ENCODE results near the gene AP1S2. TPM values are rescaled to one million over a fixed set of nuclear protein-coding genes. Genes with fewer than 3 reads are reported as not detected.

The AP1S2 gene
- total and polyA plus RNA-seq, 2 donors from 2014 or later: 13.7 to 28.7 TPM

GRCh38 chrX:15814771-15815365 is 39.7 kb downstream of the AP1S2 start:
- Histone ChIP-seq H3K4me3 (ENCODE audit: low read length in 3 of 3) (no peak overlapping the region), H3K9ac (ENCODE audit: low read length in 3 of 3) (no peak overlapping the region), H3K27me3 (ENCODE audit: control insufficient read depth, insufficient read depth, low read length) (no peaks in the 10 kb centered on the region), H3K4me1 (ENCODE audit: control insufficient read depth in 2 of 3, insufficient read depth in 2 of 3, low read depth in 1 of 3, low read length in 3 of 3) (no peaks in the 10 kb centered on the region), H3K9me3 (ENCODE audit: control insufficient read depth in 2 of 3, insufficient read depth in 1 of 3, low read length in 3 of 3) (no peaks in the 10 kb centered on the region), H3K27ac (ENCODE audit: low read depth in 2 of 2, low read length in 2 of 2) (no peak overlapping the region), H3K36me3 (ENCODE audit: control insufficient read depth in 2 of 3, insufficient read depth in 3 of 3, low read length in 3 of 3) (peaks cover 0 to 6% (median 3%) of the 10 kb centered on the region in 3 donors)
- DNase-seq: no peak
- intact Hi-C loops (cut with DNase I): no loop called here
- TF ChIP-seq CTCF (IDR thresholded peaks at IDR 0.05; ENCODE audit: borderline replicate concordance, extremely low read depth, insufficient read depth): no peak
- no peak for FAIRE-seq

- H3K4me1 ChIP-seq (ENCODE audit: control insufficient read depth in 2 of 3, insufficient read depth in 2 of 3, low read depth in 1 of 3, low read length in 3 of 3): no peaks in the 10 kb centered on the region
- DNase-seq (no peak), FAIRE-seq (no peak)
- H3K27me3 ChIP-seq (ENCODE audit: control insufficient read depth, insufficient read depth, low read length): no peaks in the 10 kb centered on the region
- no peak for TF ChIP-seq CTCF (IDR thresholded peaks at IDR 0.05; ENCODE audit: borderline replicate concordance, extremely low read depth, insufficient read depth)
- H3K27ac ChIP-seq (ENCODE audit: low read depth in 2 of 2, low read length in 2 of 2): no peak overlapping the region
- intact Hi-C loops (cut with DNase I): no loop called here
- H3K9me3 ChIP-seq (ENCODE audit: control insufficient read depth in 2 of 3, insufficient read depth in 1 of 3, low read length in 3 of 3): no peaks in the 10 kb centered on the region
- no peak overlapping the region for H3K9ac ChIP-seq (ENCODE audit: low read length in 3 of 3)
- no peak overlapping the region for H3K4me3 ChIP-seq (ENCODE audit: low read length in 3 of 3)
- H3K36me3 ChIP-seq (ENCODE audit: control insufficient read depth in 2 of 3, insufficient read depth in 3 of 3, low read length in 3 of 3): peaks cover 0 to 11% (median 3%) of the 10 kb centered on the region in 3 donors
Observed at GRCh38 chrX:15813416-15813815, 41.2 kb downstream of the AP1S2 start.

GRCh38 chrX:15812192-15812938 is 42.2 kb downstream of the AP1S2 start:
- no peak overlapping the region for H3K9ac ChIP-seq (ENCODE audit: low read length in 3 of 3)
- FAIRE-seq (no peak), DNase-seq (no peak)
- H3K27ac ChIP-seq (ENCODE audit: low read depth in 2 of 2, low read length in 2 of 2): no peak overlapping the region
- intact Hi-C loops (cut with DNase I): no loop called here
- no peaks in the 10 kb centered on the region for H3K4me1 ChIP-seq (ENCODE audit: control insufficient read depth in 2 of 3, insufficient read depth in 2 of 3, low read depth in 1 of 3, low read length in 3 of 3)
- no peaks in the 10 kb centered on the region for H3K9me3 ChIP-seq (ENCODE audit: control insufficient read depth in 2 of 3, insufficient read depth in 1 of 3, low read length in 3 of 3)
- no peaks in the 10 kb centered on the region for H3K27me3 ChIP-seq (ENCODE audit: control insufficient read depth, insufficient read depth, low read length)
- H3K4me3 ChIP-seq (ENCODE audit: low read length in 3 of 3): no peak overlapping the region
- H3K36me3 ChIP-seq (ENCODE audit: control insufficient read depth in 2 of 3, insufficient read depth in 3 of 3, low read length in 3 of 3): peaks cover 0 to 11% (median 3%) of the 10 kb centered on the region in 3 donors
- no peak for TF ChIP-seq CTCF (IDR thresholded peaks at IDR 0.05; ENCODE audit: borderline replicate concordance, extremely low read depth, insufficient read depth)

All from kidney (tissue), 14 donors.